Measurements from ENCODE around the gene EFEMP2.

The EFEMP2 gene

GRCh38 chr11:65861533-65862183, 10.9 kb downstream of the EFEMP2 start:
- TF ChIP-seq ZNF384 (IDR thresholded peaks at IDR 0.05), result no peak
- TF ChIP-seq SUZ12 (IDR thresholded peaks at IDR 0.05), result no peak
- TF ChIP-seq TARDBP (IDR thresholded peaks at IDR 0.05), result no peak
- TF ChIP-seq ELF4 (IDR thresholded peaks at IDR 0.05), result no peak
- TF ChIP-seq SP1 (IDR thresholded peaks at IDR 0.05), result no peak
- no peak for TF ChIP-seq NFRKB (IDR thresholded peaks at IDR 0.05)
- no peak for TF ChIP-seq LEF1 (IDR thresholded peaks at IDR 0.05; ENCODE audit: borderline replicate concordance)
- TF ChIP-seq ARNT (IDR thresholded peaks at IDR 0.05), result no peak
- TF ChIP-seq, protein P1, sequence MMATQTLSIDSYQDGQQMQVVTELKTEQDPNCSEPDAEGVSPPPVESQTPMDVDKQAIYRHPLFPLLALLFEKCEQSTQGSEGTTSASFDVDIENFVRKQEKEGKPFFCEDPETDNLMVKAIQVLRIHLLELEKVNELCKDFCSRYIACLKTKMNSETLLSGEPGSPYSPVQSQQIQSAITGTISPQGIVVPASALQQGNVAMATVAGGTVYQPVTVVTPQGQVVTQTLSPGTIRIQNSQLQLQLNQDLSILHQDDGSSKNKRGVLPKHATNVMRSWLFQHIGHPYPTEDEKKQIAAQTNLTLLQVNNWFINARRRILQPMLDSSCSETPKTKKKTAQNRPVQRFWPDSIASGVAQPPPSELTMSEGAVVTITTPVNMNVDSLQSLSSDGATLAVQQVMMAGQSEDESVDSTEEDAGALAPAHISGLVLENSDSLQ (IDR thresholded peaks at IDR 0.05), result no peak
- CTCF ChIA-PET, result interaction anchor here (0.6 to 3.7 kb wide), 3 partner anchors 23 to 44 kb away, joined by 4 to 59 read pairs (median 4); partner anchors contain the start of genes CCDC85B and FIBP
- DNase-seq (ENCODE audit: extremely low spot score), result no peak
- POLR2A ChIA-PET, result interaction anchor here (0.7 to 17.2 kb wide), 7 partner anchors 8 to 258 kb away, joined by 3 to 289 read pairs (median 23); partner anchors contain the start of genes CCDC85B, FIBP and RNASEH2C

GRCh38 chr11:65861165-65861505, 11.5 kb downstream of the EFEMP2 start:
- TF ChIP-seq ARNT (IDR thresholded peaks at IDR 0.05) (no peak), FOXK2 (IDR thresholded peaks at IDR 0.05) (no peak), NFRKB (IDR thresholded peaks at IDR 0.05) (no peak), ZNF384 (IDR thresholded peaks at IDR 0.05) (no peak), HDGF (IDR thresholded peaks at IDR 0.05; ENCODE audit: borderline replicate concordance) (no peak), FOXM1 (IDR thresholded peaks at IDR 0.05; ENCODE audit: borderline replicate concordance) (no peak)
- TF ChIP-seq, protein P1 (IDR thresholded peaks at IDR 0.05), result no peak
- ChIA-PET POLR2A (interaction anchor here (0.7 to 17.2 kb wide), 8 partner anchors 9 to 258 kb away, joined by 3 to 289 read pairs (median 22); partner anchors contain the start of genes CCDC85B, FIBP, RNASEH2C and SF3B2), CTCF (interaction anchor here (0.6 to 3.7 kb wide), 4 partner anchors 11 to 44 kb away, joined by 4 to 59 read pairs (median 12); partner anchors contain the start of genes CCDC85B and FIBP)
- DNase-seq (ENCODE audit: extremely low spot score), result peak; percentile 7

DNA sequence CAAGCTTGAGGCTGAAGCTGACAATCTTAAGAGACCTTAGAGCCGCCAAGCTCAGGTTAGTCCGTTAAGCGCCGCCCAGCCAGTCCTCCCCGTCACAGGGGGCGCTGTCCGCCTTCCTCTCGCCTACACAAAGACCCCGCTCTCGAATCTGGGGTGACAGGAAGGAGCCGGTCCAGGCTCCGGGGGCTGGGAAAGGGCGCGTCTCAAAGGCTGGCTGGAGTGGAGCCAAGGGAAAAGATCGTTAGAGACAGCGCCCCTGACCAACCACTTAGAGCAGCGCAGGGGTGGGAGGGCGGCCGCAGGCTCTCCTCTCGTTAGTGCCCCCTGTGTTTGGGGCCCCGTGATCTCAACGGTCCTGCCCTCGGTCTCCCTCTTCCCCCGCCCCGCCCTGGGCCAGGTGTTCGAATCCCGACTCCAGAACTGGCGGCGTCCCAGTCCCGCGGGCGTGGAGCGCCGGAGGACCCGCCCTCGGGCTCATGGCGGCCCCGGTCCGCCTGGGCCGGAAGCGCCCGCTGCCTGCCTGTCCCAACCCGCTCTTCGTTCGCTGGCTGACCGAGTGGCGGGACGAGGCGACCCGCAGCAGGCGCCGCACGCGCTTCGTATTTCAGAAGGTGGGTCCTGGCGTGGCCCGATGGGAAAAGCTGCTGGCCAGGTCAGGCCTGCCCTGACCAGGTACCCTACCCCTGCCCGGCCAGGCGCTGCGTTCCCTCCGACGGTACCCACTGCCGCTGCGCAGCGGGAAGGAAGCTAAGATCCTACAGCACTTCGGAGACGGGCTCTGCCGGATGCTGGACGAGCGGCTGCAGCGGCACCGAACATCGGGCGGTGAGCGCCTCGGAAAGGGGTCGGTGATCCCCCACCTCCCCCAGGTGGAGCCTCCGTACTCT, 12.1 kb downstream of the EFEMP2 start, which contains the start of gene MUS81:
MUS81 (plus strand) TSS at position 156 of the 887 bp plus-strand sequence; CDS start at position 477, 321 bp downstream.
- no peak for TF ChIP-seq ZNF384 (IDR thresholded peaks at IDR 0.05)
- TF ChIP-seq SP1 (IDR thresholded peaks at IDR 0.05), result no peak
- no peak for TF ChIP-seq FOXK2 (IDR thresholded peaks at IDR 0.05)
- TF ChIP-seq CTBP1 (IDR thresholded peaks at IDR 0.05; ENCODE audit: borderline replicate concordance), result no peak
- no peak for TF ChIP-seq LEF1 (IDR thresholded peaks at IDR 0.05; ENCODE audit: borderline replicate concordance)
- TF ChIP-seq ELF4 (IDR thresholded peaks at IDR 0.05), result no peak
- no peak for TF ChIP-seq ARNT (IDR thresholded peaks at IDR 0.05)
- no peak for TF ChIP-seq SUZ12 (IDR thresholded peaks at IDR 0.05)
- no peak for TF ChIP-seq NFRKB (IDR thresholded peaks at IDR 0.05)
- TF ChIP-seq FOXM1 (IDR thresholded peaks at IDR 0.05; ENCODE audit: borderline replicate concordance), result no peak
- no peak for TF ChIP-seq HDGF (IDR thresholded peaks at IDR 0.05; ENCODE audit: borderline replicate concordance)
- TF ChIP-seq FOXA1 (IDR thresholded peaks at IDR 0.05), result no peak
- TF ChIP-seq, protein P1 (IDR thresholded peaks at IDR 0.05), result peak; percentile 85
- TF ChIP-seq TARDBP (IDR thresholded peaks at IDR 0.05), result no peak
- 0 out of 2 replicates have a peak, but pooled peaks have one; percentile 28 for TF ChIP-seq L3MBTL2 (conservative IDR thresholded peaks at IDR 0.05)
- TF ChIP-seq BHLHE40 (IDR thresholded peaks at IDR 0.05; ENCODE audit: borderline replicate concordance), result no peak
- ChIA-PET CTCF (interaction anchor here (0.6 to 3.7 kb wide), 26 partner anchors 8 to 437 kb away, joined by 3 to 59 read pairs (median 4); partner anchors contain the start of genes BANF1, CCDC85B, EIF1AD and FIBP), POLR2A (interaction anchor here (0.7 to 17.2 kb wide), 25 partner anchors 9 to 485 kb away, joined by 3 to 289 read pairs (median 6); partner anchors contain the start of genes BANF1, CCDC85B, CTSW and EIF1AD)
- DNase-seq (ENCODE audit: extremely low spot score), result peak; percentile 78

GRCh38 chr11:65859812-65860277, 12.8 kb downstream of the EFEMP2 start:
- ChIA-PET POLR2A (interaction anchor here (0.7 to 17.2 kb wide), 28 partner anchors 10 to 486 kb away, joined by 3 to 289 read pairs (median 6); partner anchors contain the start of genes BANF1, CCDC85B, CTSW and EIF1AD), CTCF (interaction anchor here (0.6 to 3.7 kb wide), 26 partner anchors 9 to 438 kb away, joined by 3 to 59 read pairs (median 4); partner anchors contain the start of genes BANF1, CCDC85B, EIF1AD and FIBP)
- DNase-seq (ENCODE audit: extremely low spot score), result no peak
- TF ChIP-seq L3MBTL2 (conservative IDR thresholded peaks at IDR 0.05), result peak; percentile 58
- no peak for TF ChIP-seq TARDBP (IDR thresholded peaks at IDR 0.05)

GRCh38 chr11:65859095-65859811, 13.3 kb downstream of the EFEMP2 start:
- peak; percentile 70 for TF ChIP-seq ELF4 (IDR thresholded peaks at IDR 0.05)
- TF ChIP-seq FOXK2 (IDR thresholded peaks at IDR 0.05), result no peak
- no peak for TF ChIP-seq SUZ12 (IDR thresholded peaks at IDR 0.05)
- 0 out of 2 replicates have a peak, but pooled peaks have one; percentile 24 for TF ChIP-seq FOXM1 (IDR thresholded peaks at IDR 0.05; ENCODE audit: borderline replicate concordance)
- TF ChIP-seq NFRKB (IDR thresholded peaks at IDR 0.05), result no peak
- TF ChIP-seq, protein P1 (IDR thresholded peaks at IDR 0.05), result no peak
- TF ChIP-seq HDGF (IDR thresholded peaks at IDR 0.05; ENCODE audit: borderline replicate concordance), result no peak
- peak; percentile 87 for DNase-seq (ENCODE audit: extremely low spot score)
- ChIA-PET POLR2A (interaction anchor here (0.7 to 17.2 kb wide), 27 partner anchors 10 to 486 kb away, joined by 3 to 289 read pairs (median 5); partner anchors contain the start of genes BANF1, CCDC85B, CTSW and EIF1AD), CTCF (interaction anchor here (0.7 to 3.7 kb wide), 18 partner anchors 9 to 362 kb away, joined by 3 to 59 read pairs (median 4); partner anchors contain the start of genes BANF1, CCDC85B, EIF1AD and FIBP)

All from HEK293T (cell line).